GM12891 (cell line): ENCODE results near the gene TTL.
A peak's percentile ranks its signal among the peaks of the same experiment; 100 is the strongest.

ENCODE experiments used
- DNase-seq: peaks from one replicate; pipeline ENCODE4 v3.0.0; 2011; ENCODE audit warnings: low spot score; ENCODE audit not compliant: insufficient read length
- FAIRE-seq: peaks from 2 replicates; lab custom pipeline; 2011; peaks lifted over from hg19 to GRCh38; lab: Jason Lieb, UNC
- PAX5 ChIP-seq: IDR thresholded peaks from 2 replicates; pipeline ENCODE4 v1.6.1; 2011; ENCODE audit warnings: low read length, moderate library complexity, mild to moderate bottlenecking; ENCODE audit not compliant: insufficient read depth, severe bottlenecking
- POLR2A ChIP-seq: IDR thresholded peaks from 2 replicates; pipeline ENCODE4 v1.6.1; 2011; ENCODE audit warnings: low read depth, low read length, control low read depth
- POLR2AphosphoS5 ChIP-seq: IDR thresholded peaks from 2 replicates; pipeline ENCODE4 v1.6.1; 2011; ENCODE audit warnings: low read depth, low read length, control low read depth
- POU2F2 ChIP-seq: IDR thresholded peaks from 2 replicates; pipeline ENCODE4 v1.6.1; 2011; ENCODE audit warnings: low read depth, mild to moderate bottlenecking, control low read depth, low read length, moderate library complexity
- SPI1 ChIP-seq: IDR thresholded peaks from 2 replicates; pipeline ENCODE4 v1.6.1; 2011; ENCODE audit warnings: low read depth, low read length, control low read depth
- TAF1 ChIP-seq: IDR thresholded peaks from 2 replicates; pipeline ENCODE4 v1.6.1; 2011; ENCODE audit warnings: low read depth, low read length, control low read depth

TTL gene

GRCh38 chr2:112582314-112582746, 100.4 kb downstream of the TTL start:
- FAIRE-seq, result no peak
- DNase-seq, result no peak
- TF ChIP-seq PAX5, result peak; percentile 16
- no peak for TF ChIP-seq POLR2A
- no peak for TF ChIP-seq POU2F2
- no peak for TF ChIP-seq SPI1
- no peak for TF ChIP-seq POLR2AphosphoS5
- no peak for TF ChIP-seq TAF1

GRCh38 chr2:112583497-112584133, 101.7 kb downstream of the TTL start:
- no peak for DNase-seq
- TF ChIP-seq POLR2AphosphoS5 (no peak), PAX5 (no peak), POU2F2 (no peak), POLR2A (no peak), SPI1 (no peak), TAF1 (no peak)
- no peak for FAIRE-seq

- peak; percentile 93 for FAIRE-seq
- peak; percentile 81 for DNase-seq
- TF ChIP-seq POLR2A (peak; percentile 51; the same call in 1 of the 2 replicates), PAX5 (no peak), POLR2AphosphoS5 (peak; percentile 91), TAF1 (peak; percentile 82), POU2F2 (peak; percentile 19; the same call in 1 of the 2 replicates), SPI1 (peak; percentile 49; the same call in 1 of the 2 replicates)
Observed at GRCh38 chr2:112584134-112584890, 102.4 kb downstream of the TTL start, which contains the start of gene CHCHD5. Gene CHCHD5 (plus strand): TSS chr2:112584609. CDS start chr2:112584648, 39 bp downstream.

GRCh38 chr2:112584891-112585250, 102.9 kb downstream of the TTL start:
- DNase-seq, result no peak
- no peak for TF ChIP-seq POU2F2
- TF ChIP-seq POLR2AphosphoS5, result no peak; the same call in 1 of the 2 replicates
- TF ChIP-seq TAF1, result no peak
- TF ChIP-seq PAX5, result no peak
- TF ChIP-seq SPI1, result no peak
- TF ChIP-seq POLR2A, result no peak; the same call in 1 of the 2 replicates
- FAIRE-seq, result no peak

- FAIRE-seq (no peak), DNase-seq (no peak)
- no peak for TF ChIP-seq PAX5
- no peak for TF ChIP-seq POU2F2
- TF ChIP-seq TAF1, result no peak
- TF ChIP-seq POLR2AphosphoS5, result no peak
- TF ChIP-seq POLR2A, result no peak
- TF ChIP-seq SPI1, result no peak
Observed at GRCh38 chr2:112585400-112585799, 103.4 kb downstream of the TTL start.

- no peak for FAIRE-seq
- TF ChIP-seq POU2F2, result no peak
- no peak for TF ChIP-seq SPI1
- no peak for DNase-seq
Observed at GRCh38 chr2:112585873-112586464, 104.0 kb downstream of the TTL start.

DNA sequence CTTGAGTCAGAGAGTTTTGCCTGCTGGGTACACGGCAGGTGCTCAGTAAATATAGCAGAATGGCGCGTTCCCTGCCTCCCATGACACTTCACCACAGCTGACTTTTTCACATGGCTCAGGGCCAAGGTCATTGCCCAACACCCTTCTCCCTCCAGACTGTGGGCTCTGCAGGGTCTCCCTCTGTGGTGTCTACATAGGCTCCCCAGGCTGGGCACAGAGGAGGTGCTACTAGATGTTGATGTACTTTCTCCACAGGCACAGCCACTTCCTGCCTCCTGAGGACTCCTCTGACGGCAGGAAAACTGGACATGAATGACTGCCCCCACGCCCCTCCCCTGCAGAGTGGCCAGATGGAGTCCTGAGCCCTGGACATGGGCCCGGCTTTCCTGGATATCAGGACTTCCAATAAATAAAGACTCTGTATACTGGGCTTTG, 106.7 kb downstream of the TTL start:
- TF ChIP-seq POLR2AphosphoS5 (no peak), POU2F2 (no peak)
- no peak for FAIRE-seq
- DNase-seq, result no peak
